SK-N-MC (cell line): Measurements from ENCODE around the gene LDB1.

Experiments
- EZH2 ChIP-seq: fragments of 200-600 bp; sonication (generic); IDR thresholded peaks from one replicate; pipeline ENCODE4 v1.6.1; 2017; ENCODE audit warnings: antibody characterized with exemption
- FOXP2 ChIP-seq: optimal IDR thresholded peaks from 2 replicates; pipeline ENCODE3; 2011; ENCODE audit warnings: mild to moderate bottlenecking, moderate library complexity; ENCODE audit not compliant: insufficient read depth; ENCODE audit errors: extremely low read length, control extremely low read depth
- POLR2AphosphoS5 ChIP-seq: IDR thresholded peaks from 2 replicates; pipeline ENCODE4 v1.6.1; 2012; ENCODE audit warnings: mild to moderate bottlenecking, low read depth, low read length, borderline replicate concordance

DNA sequence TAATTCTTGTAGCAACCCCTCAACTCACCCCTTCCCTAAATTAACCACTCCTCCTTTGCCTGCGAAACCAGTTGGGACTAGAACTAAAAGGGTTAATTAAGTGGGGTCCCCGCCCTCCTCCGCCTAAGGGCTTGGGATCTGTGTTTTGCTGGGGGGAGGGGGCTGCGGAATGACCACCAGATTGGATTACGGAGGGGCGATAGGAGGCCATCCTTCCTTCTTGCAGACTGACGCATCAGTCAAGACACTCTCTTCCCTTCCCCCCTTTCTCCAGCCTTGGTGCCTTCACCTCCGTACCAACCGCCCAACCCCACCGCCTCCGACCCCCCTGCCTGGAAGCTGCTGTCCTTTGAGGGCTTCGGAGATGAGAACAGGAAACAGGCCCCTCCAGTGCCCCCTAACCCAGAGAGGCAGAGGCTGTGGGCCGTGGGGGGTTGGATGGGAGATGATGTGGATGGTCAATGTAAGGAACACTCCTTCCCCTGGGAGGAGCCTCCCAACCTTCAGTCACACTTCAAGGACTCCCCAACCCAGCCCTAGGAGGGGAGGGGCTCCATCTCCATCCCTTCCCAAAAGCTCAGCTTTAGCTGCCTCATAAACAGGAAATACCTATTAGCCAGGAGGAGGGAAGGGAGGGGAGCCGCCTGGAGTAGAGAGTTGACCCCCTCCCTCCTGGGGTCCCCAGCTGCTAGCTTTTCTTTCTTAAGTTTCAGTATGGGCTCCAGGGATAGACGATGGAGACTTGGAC is 997 bp upstream of the LDB1 start:
- TF ChIP-seq EZH2 (no peak), POLR2AphosphoS5 (no peak), FOXP2 (no peak)
